Muscle layer of colon (tissue), 2 donors: ENCODE measurements around the gene SLC25A29.

Experiments
- H3K27ac ChIP-seq: one replicate; pipeline ENCODE4 v1.7.0; 2013; ENCODE audit warnings: low read depth, mild to moderate bottlenecking, low read length, moderate library complexity
- H3K27me3 ChIP-seq, 2 donors: one replicate each; pipeline ENCODE4 v1.7.0; 2013; ENCODE audit warnings: low read length in 2 of 2, mild to moderate bottlenecking in 2 of 2; ENCODE audit not compliant: insufficient read depth in 2 of 2, control insufficient read depth in 1 of 2
- H3K36me3 ChIP-seq: one replicate; pipeline ENCODE4 v1.7.0; 2013; ENCODE audit warnings: mild to moderate bottlenecking, low read length; ENCODE audit not compliant: insufficient read depth
- H3K4me1 ChIP-seq: one replicate; pipeline ENCODE4 v1.7.0; 2013; ENCODE audit warnings: mild to moderate bottlenecking, low read length; ENCODE audit not compliant: insufficient read depth
- H3K4me3 ChIP-seq, 2 donors: one replicate each; pipeline ENCODE4 v1.7.0; 2013; ENCODE audit warnings: low read length in 2 of 2, low read depth in 1 of 2, mild to moderate bottlenecking in 1 of 2, moderate library complexity in 1 of 2
- H3K9ac ChIP-seq: one replicate; pipeline ENCODE4 v1.7.0; 2013; ENCODE audit warnings: low read length
- H3K9me3 ChIP-seq: one replicate; pipeline ENCODE4 v1.7.0; 2013; ENCODE audit warnings: mild to moderate bottlenecking, low read length
- donor health status: abdominal sarcoma.
- donor health status: Adenocarcinoma of cecum.

The SLC25A29 gene

DNA sequence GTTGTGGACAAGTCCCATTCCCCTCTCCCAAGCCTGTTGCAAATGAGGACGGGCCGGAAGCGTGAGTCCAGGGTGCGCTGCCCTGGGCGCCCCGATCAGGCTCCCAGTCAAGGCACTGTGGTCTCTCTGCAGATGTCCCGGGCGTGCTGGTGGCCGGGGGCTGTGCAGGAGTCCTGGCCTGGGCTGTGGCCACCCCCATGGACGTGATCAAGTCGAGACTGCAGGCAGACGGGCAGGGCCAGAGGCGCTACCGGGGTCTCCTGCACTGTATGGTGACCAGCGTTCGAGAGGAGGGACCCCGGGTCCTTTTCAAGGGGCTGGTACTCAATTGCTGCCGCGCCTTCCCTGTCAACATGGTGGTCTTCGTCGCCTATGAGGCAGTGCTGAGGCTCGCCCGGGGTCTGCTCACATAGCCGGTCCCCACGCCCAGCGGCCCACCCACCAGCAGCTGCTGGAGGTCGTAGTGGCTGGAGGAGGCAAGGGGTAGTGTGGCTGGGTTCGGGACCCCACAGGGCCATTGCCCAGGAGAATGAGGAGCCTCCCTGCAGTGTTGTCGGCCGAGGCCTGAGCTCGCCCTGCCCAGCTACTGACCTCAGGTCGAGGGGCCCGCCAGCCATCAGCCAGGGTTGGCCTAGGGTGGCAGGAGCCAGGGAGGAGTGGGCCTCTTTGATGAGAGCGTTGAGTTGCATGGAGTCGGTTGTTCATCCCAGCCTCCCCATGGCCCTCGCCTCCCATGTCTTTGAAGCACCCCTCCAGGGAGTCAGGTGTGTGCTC is 23.2 kb upstream of the SLC25A29 start:
- Histone ChIP-seq H3K27ac (no peak overlapping the region), H3K4me3 (no peak overlapping the region)

GRCh38 chr14:100328495-100329163 is 22.4 kb upstream of the SLC25A29 start:
- no peak overlapping the region for H3K27ac ChIP-seq
- no peak overlapping the region for H3K9ac ChIP-seq

More for the DNA sequence above, 23.2 kb upstream of the SLC25A29 start:
- Histone ChIP-seq H3K36me3 (no peaks in the 10 kb centered on the region), H3K9me3 (no peaks in the 10 kb centered on the region), H3K27me3 (no peaks in the 10 kb centered on the region), H3K4me1 (no peaks in the 10 kb centered on the region), H3K9ac (no peak overlapping the region)

GRCh38 chr14:100327128-100327527 is 20.9 kb upstream of the SLC25A29 start:
- Histone ChIP-seq H3K27me3 (no peaks in the 10 kb centered on the region), H3K4me1 (no peaks in the 10 kb centered on the region), H3K9ac (no peak overlapping the region), H3K9me3 (no peaks in the 10 kb centered on the region), H3K4me3 (no peak overlapping the region), H3K36me3 (no peaks in the 10 kb centered on the region), H3K27ac (no peak overlapping the region)

More at GRCh38 chr14:100328495-100329163, 22.4 kb upstream of the SLC25A29 start:
- Histone ChIP-seq H3K9me3 (no peaks in the 10 kb centered on the region), H3K36me3 (no peaks in the 10 kb centered on the region), H3K4me3 (no peak overlapping the region), H3K27me3 (no peaks in the 10 kb centered on the region), H3K4me1 (no peaks in the 10 kb centered on the region)

DNA sequence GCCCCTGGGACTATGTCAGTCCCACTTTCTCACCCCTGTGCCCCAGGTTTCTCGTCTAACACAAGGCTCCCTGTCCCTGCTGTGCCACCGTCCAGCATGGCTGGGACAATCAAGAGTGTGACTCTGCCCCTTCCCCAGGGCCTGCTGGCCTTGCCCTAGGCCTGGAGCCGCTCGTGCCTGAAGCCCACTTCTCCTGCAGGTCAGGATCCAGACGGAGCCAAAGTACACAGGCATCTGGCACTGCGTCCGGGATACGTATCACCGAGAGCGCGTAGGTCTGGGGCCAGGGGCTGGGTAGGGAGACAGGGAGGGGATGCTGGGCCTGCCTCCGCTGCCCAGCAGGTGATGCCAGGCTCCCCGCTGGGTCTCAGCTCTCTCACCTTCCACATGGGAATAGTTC is 19.7 kb upstream of the SLC25A29 start:
- Histone ChIP-seq H3K9me3 (no peaks in the 10 kb centered on the region), H3K4me1 (no peaks in the 10 kb centered on the region), H3K9ac (no peak overlapping the region), H3K4me3 (no peak overlapping the region), H3K36me3 (no peaks in the 10 kb centered on the region), H3K27me3 (no peaks in the 10 kb centered on the region), H3K27ac (no peak overlapping the region)

GRCh38 chr14:100325231-100325632 is 19.0 kb upstream of the SLC25A29 start:
- Histone ChIP-seq H3K36me3 (no peaks in the 10 kb centered on the region), H3K27me3 (no peaks in the 10 kb centered on the region), H3K9me3 (no peaks in the 10 kb centered on the region), H3K9ac (no peak overlapping the region), H3K27ac (no peak overlapping the region), H3K4me3 (no peak overlapping the region), H3K4me1 (no peaks in the 10 kb centered on the region)

DNA sequence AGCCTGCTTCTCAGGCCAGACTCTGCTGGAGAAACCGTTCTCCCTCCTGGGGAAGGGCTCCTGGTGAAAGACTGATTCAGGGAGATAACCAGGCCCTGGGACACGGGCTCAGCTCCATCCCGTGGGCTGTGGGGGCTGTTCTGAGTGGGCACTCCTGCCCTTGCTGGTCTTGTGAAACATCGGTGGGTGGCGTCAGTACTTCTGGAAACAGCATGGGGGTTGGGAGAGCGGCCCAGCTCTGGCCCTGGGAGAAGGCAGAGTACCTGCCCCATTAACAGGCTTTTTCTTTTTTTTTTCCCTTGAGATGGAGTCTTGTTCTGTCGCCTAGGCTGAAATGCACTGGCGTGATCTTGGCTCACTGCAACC is 17.7 kb upstream of the SLC25A29 start:
- no peak overlapping the region for H3K9ac ChIP-seq
- H3K36me3 ChIP-seq, result no peaks in the 10 kb centered on the region
- no peaks in the 10 kb centered on the region for H3K4me1 ChIP-seq
- no peaks in the 10 kb centered on the region for H3K9me3 ChIP-seq
- no peaks in the 10 kb centered on the region for H3K27me3 ChIP-seq
- H3K27ac ChIP-seq, result no peak overlapping the region
- H3K4me3 ChIP-seq, result no peak overlapping the region

DNA sequence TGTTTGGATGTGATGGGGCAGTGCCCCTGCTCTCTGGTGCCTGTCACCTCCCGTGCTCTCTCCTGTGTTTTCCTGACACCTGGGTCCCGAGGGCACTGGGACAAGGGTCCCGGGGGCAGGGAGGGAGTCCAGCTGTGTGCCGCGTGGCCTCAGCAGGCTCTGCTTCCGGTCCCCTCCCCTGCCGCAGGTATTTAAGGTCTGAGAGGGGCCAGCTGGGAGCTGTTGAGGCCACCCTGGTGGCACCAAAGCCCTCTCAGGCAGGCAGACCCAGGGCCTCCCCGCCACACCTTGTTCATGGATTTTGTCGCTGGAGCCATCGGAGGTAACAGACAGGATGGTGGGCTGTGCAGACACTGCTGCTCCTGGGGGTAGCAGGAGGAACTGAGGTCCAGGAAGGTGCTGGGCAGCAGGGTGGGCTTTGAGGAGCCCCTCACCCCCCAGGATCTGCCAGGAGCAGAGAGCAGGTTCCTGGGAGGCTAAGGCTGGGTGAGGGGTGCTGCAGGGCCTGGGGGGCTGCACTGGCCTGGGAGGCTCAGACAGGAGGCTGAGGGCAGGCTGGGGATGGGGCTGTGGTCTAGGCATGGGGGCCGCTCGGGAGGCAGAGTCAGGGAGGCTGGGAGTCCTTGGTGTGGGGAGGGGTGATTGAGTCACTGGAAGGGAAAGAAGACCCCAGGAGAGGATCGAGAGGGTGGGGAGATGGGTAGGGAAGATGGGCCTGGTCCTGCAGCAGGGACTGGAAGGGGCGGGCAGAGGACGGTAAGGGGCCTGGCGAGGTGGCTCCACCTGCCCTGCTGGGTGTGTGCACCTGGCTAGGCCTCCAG is 17.1 kb upstream of the SLC25A29 start, which contains the start of gene SLC25A47:
Gene SLC25A47 (plus strand): TSS at position 219 of the 821 bp plus-strand sequence. CDS start 76 bp downstream, at position 295.
- H3K36me3 ChIP-seq, result no peaks in the 10 kb centered on the region
- H3K9ac ChIP-seq, result no peak within 1 kb of the TSS
- no peak within 1 kb of the TSS for H3K4me3 ChIP-seq
- H3K27me3 ChIP-seq, result no peaks in the 10 kb centered on the region
- H3K4me1 ChIP-seq, result peaks cover 3% of the 10 kb centered on the region
- H3K9me3 ChIP-seq, result no peaks in the 10 kb centered on the region
- no peak within 1 kb of the TSS for H3K27ac ChIP-seq

DNA sequence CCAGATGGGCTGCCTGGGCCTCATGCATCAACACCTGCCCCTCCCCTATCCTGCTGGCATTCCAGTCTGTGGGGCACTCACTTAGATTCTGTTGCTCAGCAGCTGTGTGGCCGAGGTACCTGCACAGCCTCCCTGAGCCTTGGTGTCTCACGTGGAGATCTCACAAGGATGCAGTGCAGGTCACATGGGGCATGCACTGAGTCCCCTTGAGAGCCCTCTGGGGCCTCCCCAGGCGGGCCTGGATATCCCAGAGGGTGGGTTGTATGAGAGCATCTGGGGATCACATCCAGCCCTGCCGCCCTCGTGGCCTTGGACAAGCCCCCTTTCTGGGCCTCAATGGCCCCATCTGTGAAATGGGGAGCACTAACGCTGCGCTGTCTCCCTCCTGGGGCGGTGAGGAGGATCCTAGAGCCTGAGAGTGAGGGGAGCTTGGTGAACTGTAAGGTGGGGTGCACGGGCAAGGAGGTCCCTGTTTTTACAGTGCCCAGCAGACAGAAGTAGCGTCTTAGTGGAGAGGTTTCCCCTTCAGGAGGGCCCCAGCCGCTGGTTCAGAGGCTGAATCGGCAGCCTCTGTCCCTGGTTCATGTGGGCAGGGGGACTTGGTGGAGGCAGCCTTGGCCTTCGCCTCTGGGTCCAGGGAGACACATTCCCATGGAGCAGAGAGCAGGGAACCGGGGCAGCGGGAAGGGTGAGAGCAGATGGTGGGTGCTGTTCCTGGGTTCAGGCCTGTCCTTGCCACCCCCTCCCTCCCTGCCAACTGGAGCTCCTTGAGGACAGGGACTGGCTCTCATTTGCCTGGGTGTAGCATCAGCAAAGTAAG is 16.1 kb upstream of the SLC25A29 start:
- H3K36me3 ChIP-seq, result no peaks in the 10 kb centered on the region
- H3K4me1 ChIP-seq, result peaks cover 9% of the 10 kb centered on the region
- no peaks in the 10 kb centered on the region for H3K9me3 ChIP-seq
- H3K9ac ChIP-seq, result no peak overlapping the region
- H3K4me3 ChIP-seq, result no peak overlapping the region
- no peak overlapping the region for H3K27ac ChIP-seq
- no peaks in the 10 kb centered on the region for H3K27me3 ChIP-seq

DNA sequence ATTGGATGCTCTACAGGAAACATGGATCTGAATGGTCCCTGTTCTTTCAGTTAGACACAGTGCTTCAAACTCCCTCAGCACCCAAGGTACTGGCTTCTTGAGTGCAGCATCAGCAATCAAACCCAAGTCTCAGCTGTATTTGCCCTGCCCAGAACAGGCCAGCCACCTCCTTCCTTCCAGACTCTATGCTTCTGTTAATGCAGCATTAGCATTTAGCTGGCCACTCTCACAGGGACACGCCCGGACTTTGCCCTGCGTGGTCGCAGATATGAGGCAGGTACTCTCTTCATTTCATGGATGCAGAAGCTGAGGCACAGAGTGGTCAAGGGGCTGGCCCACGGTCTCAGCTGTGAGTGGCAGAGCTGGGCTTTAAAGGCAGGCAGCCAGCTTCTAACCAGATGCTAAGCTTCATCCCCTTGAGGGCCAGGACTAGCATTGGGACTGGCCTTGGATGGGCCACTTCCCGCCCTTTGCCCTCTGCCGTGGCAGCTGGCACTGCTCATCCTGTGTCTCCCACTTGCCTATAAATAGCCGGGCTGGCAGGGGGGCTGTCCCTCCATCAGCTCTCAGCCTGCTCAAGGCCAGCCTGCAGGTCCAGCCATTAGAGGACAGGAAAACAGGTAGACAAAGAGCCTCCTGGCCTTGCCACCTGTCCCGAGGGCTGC is 15.4 kb upstream of the SLC25A29 start:
- Histone ChIP-seq H3K36me3 (no peaks in the 10 kb centered on the region), H3K9ac (no peak overlapping the region), H3K27me3 (no peaks in the 10 kb centered on the region), H3K27ac (no peak overlapping the region), H3K9me3 (no peaks in the 10 kb centered on the region), H3K4me3 (no peak overlapping the region), H3K4me1 (peaks cover 9% of the 10 kb centered on the region)

- no peak overlapping the region for H3K27ac ChIP-seq
Observed at GRCh38 chr14:100320157-100320856, 14.1 kb upstream of the SLC25A29 start.

More at GRCh38 chr14:100320157-100320856, 14.1 kb upstream of the SLC25A29 start:
- no peaks in the 10 kb centered on the region for H3K9me3 ChIP-seq
- no peak overlapping the region for H3K4me3 ChIP-seq
- H3K9ac ChIP-seq, result no peak overlapping the region
- H3K27me3 ChIP-seq, result no peaks in the 10 kb centered on the region
- peaks cover 9% of the 10 kb centered on the region for H3K4me1 ChIP-seq
- no peaks in the 10 kb centered on the region for H3K36me3 ChIP-seq
